AG20443 (cell line): ENCODE data around the gene PPP2R2B.

Source experiments
- DNase-seq: peaks from one replicate; pipeline ENCODE4 v3.0.0; 2012; ENCODE audit warnings: low spot score, mixed read lengths

The PPP2R2B gene

GRCh38 chr5:146699664-146700418 is 178.7 kb downstream of the PPP2R2B start:
- DNase-seq = no peak

GRCh38 chr5:146699138-146699537 is 179.4 kb downstream of the PPP2R2B start:
- DNase-seq = no peak

GRCh38 chr5:146698651-146699050 is 179.9 kb downstream of the PPP2R2B start:
- no peak for DNase-seq

- DNase-seq = no peak
Measured at GRCh38 chr5:146697211-146697610, 181.3 kb downstream of the PPP2R2B start.

- DNase-seq = no peak
Measured at GRCh38 chr5:146695646-146696045, 182.9 kb downstream of the PPP2R2B start.

- DNase-seq = no peak
Measured at GRCh38 chr5:146690880-146691355, 187.6 kb downstream of the PPP2R2B start.

GRCh38 chr5:146687630-146688029 is 190.9 kb downstream of the PPP2R2B start:
- DNase-seq = no peak

- DNase-seq = no peak
Measured at GRCh38 chr5:146683861-146684260, 194.7 kb downstream of the PPP2R2B start.

GRCh38 chr5:146682899-146683532 is 195.5 kb downstream of the PPP2R2B start:
- DNase-seq = no peak

GRCh38 chr5:146681585-146682105 is 196.9 kb downstream of the PPP2R2B start:
- peak; percentile 19 for DNase-seq

- peak; percentile 45 for DNase-seq
Measured at GRCh38 chr5:146680846-146681584, 197.5 kb downstream of the PPP2R2B start.

- DNase-seq = no peak
Measured at GRCh38 chr5:146675636-146676035, 202.9 kb downstream of the PPP2R2B start.

GRCh38 chr5:146672866-146673265 is 205.7 kb downstream of the PPP2R2B start:
- DNase-seq = no peak

- no peak for DNase-seq
Measured at GRCh38 chr5:146671561-146672295, 206.8 kb downstream of the PPP2R2B start.

GRCh38 chr5:146669656-146670055 is 208.9 kb downstream of the PPP2R2B start:
- DNase-seq = no peak

GRCh38 chr5:146667633-146668272 is 210.8 kb downstream of the PPP2R2B start:
- peak; percentile 61 for DNase-seq

- DNase-seq = peak; percentile 17
Measured at GRCh38 chr5:146662229-146662628, 216.3 kb downstream of the PPP2R2B start.

GRCh38 chr5:146660376-146660960 is 218.1 kb downstream of the PPP2R2B start:
- no peak for DNase-seq

- no peak for DNase-seq
Measured at GRCh38 chr5:146659961-146660360, 218.6 kb downstream of the PPP2R2B start.

- no peak for DNase-seq
Measured at GRCh38 chr5:146656703-146657102, 221.9 kb downstream of the PPP2R2B start.

- DNase-seq = no peak
Measured at GRCh38 chr5:146653560-146653959, 225.0 kb downstream of the PPP2R2B start.
